ENCODE results near the gene CALB2.

The CALB2 gene

GRCh38 chr16:71431176-71431575 is 72.7 kb downstream of the CALB2 start:
- no peak for DNase-seq
- no peak for TF ChIP-seq GATA1 (IDR thresholded peaks at IDR 0.05; ENCODE audit: low read depth, low read length)
- TF ChIP-seq POLR2A (IDR thresholded peaks at IDR 0.05; ENCODE audit: low read length): no peak

- TF ChIP-seq GATA1 (IDR thresholded peaks at IDR 0.05; ENCODE audit: low read depth, low read length) (no peak), POLR2A (IDR thresholded peaks at IDR 0.05; ENCODE audit: low read length) (no peak)
Observed at GRCh38 chr16:71431991-71432390, 73.5 kb downstream of the CALB2 start.

GRCh38 chr16:71432906-71433305 is 74.4 kb downstream of the CALB2 start:
- DNase-seq: no peak

More at GRCh38 chr16:71431991-71432390, 73.5 kb downstream of the CALB2 start:
- DNase-seq: no peak

GRCh38 chr16:71436473-71436872 is 78.0 kb downstream of the CALB2 start:
- TF ChIP-seq GATA1 (IDR thresholded peaks at IDR 0.05; ENCODE audit: low read depth, low read length) (no peak), POLR2A (IDR thresholded peaks at IDR 0.05; ENCODE audit: low read length) (no peak)
- DNase-seq: no peak

More at GRCh38 chr16:71432906-71433305, 74.4 kb downstream of the CALB2 start:
- TF ChIP-seq POLR2A (IDR thresholded peaks at IDR 0.05; ENCODE audit: low read length) (no peak), GATA1 (IDR thresholded peaks at IDR 0.05; ENCODE audit: low read depth, low read length) (no peak)

GRCh38 chr16:71439523-71439922 is 81.0 kb downstream of the CALB2 start:
- no peak for DNase-seq
- TF ChIP-seq POLR2A (IDR thresholded peaks at IDR 0.05; ENCODE audit: low read length) (no peak), GATA1 (IDR thresholded peaks at IDR 0.05; ENCODE audit: low read depth, low read length) (no peak)

Measured in erythroblast (primary cell).